ENCODE data around the gene SUMO3.

The SUMO3 gene

DNA sequence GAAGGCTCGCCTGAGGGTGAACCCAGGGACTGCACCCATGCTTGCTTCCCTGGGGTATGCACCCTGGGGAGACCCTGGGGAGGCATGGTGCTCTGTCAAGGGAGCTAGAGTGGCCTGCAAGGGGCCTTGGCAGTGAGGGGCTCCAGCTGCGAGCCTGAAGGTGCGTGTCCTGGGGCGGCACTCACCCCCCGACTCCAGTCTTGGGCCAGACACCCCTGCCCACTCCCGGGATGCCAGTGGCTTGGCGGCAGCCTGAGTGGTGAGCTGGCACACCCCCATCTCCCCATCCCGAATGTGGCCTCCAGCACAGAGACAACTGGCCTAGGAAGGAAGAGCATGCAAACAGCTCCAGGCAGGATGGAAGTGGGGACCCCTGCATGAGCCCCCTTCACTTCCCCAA lies 2.6 kb downstream of the SUMO3 start:
- Mint-ChIP-seq H3K4me1 (peaks cover 10% of the 10 kb centered on the region), H3K9me3 (peaks cover 14% of the 10 kb centered on the region), H3K27ac (no peak overlapping the region), H3K36me3 (ENCODE audit: low read depth) (peaks cover 28% of the 10 kb centered on the region), H3K4me3 (no peak overlapping the region), H3K27me3 (ENCODE audit: low read depth, poor library complexity) (peaks cover 3% of the 10 kb centered on the region)
- no peak for DNase-seq
- TF ChIP-seq, protein P1, sequence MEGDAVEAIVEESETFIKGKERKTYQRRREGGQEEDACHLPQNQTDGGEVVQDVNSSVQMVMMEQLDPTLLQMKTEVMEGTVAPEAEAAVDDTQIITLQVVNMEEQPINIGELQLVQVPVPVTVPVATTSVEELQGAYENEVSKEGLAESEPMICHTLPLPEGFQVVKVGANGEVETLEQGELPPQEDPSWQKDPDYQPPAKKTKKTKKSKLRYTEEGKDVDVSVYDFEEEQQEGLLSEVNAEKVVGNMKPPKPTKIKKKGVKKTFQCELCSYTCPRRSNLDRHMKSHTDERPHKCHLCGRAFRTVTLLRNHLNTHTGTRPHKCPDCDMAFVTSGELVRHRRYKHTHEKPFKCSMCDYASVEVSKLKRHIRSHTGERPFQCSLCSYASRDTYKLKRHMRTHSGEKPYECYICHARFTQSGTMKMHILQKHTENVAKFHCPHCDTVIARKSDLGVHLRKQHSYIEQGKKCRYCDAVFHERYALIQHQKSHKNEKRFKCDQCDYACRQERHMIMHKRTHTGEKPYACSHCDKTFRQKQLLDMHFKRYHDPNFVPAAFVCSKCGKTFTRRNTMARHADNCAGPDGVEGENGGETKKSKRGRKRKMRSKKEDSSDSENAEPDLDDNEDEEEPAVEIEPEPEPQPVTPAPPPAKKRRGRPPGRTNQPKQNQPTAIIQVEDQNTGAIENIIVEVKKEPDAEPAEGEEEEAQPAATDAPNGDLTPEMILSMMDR (IDR thresholded peaks at IDR 0.05), result no peak

DNA sequence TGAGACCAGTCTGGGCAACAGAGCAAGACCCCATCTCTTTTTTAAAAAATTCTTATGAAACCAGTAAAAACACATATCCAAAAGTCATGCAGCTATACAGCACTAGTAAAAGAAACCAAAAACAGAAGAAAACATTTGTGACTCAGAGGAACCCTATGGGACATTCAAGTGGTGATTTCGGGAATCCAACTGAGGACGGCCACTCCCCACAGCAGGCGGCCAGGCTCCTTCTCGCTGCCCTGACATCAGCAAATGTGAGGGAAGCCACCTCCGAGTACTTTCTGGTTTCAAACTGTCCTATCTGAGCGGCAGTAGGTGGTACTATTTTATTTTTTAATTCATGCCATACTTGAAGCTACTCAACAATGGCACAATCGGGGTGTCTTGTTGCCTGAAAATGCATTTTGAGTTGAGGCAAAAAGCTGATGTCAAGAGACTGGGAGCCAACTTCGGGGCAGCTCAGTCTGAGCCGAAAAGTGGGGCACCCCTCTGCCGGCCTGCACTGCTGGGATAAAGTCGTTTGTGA lies 3.3 kb downstream of the SUMO3 start:
- Mint-ChIP-seq H3K27ac (no peak overlapping the region), H3K4me3 (no peak overlapping the region), H3K27me3 (ENCODE audit: low read depth, poor library complexity) (no peaks in the 10 kb centered on the region), H3K36me3 (ENCODE audit: low read depth) (peaks cover 29% of the 10 kb centered on the region), H3K9me3 (peaks cover 7% of the 10 kb centered on the region), H3K4me1 (peaks cover 10% of the 10 kb centered on the region)
- TF ChIP-seq, protein P1 (IDR thresholded peaks at IDR 0.05), result no peak
- DNase-seq, result no peak

DNA sequence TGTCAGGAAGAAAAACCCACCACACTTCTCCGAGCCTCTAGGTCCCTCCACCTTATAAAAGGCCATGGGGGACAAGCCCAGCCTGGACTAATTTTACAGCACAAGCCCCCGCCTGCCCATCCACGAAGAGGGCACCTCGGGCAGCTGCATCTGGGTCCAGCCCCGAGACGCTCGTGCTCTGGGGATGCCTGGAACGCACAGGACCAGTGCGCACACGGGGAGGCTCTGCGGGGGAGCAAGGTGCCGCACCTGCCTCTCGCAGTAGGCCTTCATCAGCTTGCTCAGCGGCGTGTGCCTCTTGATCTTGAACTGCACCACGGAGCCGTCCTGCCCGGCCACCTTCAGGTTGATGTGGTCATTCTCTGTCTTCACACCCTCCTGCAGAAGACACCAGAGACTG lies 4.1 kb downstream of the SUMO3 start:
- Mint-ChIP-seq H3K4me1 (peaks cover 10% of the 10 kb centered on the region), H3K36me3 (ENCODE audit: low read depth) (peaks cover 35% of the 10 kb centered on the region), H3K4me3 (no peak overlapping the region), H3K9me3 (no peaks in the 10 kb centered on the region), H3K27ac (no peak overlapping the region), H3K27me3 (ENCODE audit: low read depth, poor library complexity) (no peaks in the 10 kb centered on the region)
- DNase-seq, result no peak
- TF ChIP-seq, protein P1 (IDR thresholded peaks at IDR 0.05), result no peak

DNA sequence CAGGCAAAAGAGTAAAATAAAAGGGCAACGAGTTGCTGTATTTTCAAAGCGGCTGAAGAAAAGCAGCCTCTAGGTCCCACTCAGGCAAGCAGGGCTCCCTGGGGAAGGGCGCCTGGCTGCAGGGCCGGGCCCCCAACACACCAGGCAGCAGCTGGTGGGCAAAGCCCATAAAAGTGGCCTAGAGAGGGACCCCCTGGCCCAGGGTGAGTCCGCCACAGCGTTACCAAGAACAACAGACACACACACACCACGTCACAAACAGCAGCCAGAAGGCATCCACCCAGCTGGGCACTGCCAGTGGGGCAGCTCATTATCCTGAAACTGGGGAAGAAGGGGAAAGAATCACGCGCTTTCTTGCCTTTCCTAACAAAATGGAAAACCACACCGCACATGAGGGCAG lies 4.7 kb downstream of the SUMO3 start:
- no peak overlapping the region for H3K4me3 Mint-ChIP-seq
- no peaks in the 10 kb centered on the region for H3K9me3 Mint-ChIP-seq
- TF ChIP-seq, protein P1 (IDR thresholded peaks at IDR 0.05), result no peak
- H3K36me3 Mint-ChIP-seq (ENCODE audit: low read depth), result peaks cover 39% of the 10 kb centered on the region
- H3K27me3 Mint-ChIP-seq (ENCODE audit: low read depth, poor library complexity), result no peaks in the 10 kb centered on the region
- DNase-seq, result no peak
- H3K4me1 Mint-ChIP-seq, result peaks cover 10% of the 10 kb centered on the region
- no peak overlapping the region for H3K27ac Mint-ChIP-seq

DNA sequence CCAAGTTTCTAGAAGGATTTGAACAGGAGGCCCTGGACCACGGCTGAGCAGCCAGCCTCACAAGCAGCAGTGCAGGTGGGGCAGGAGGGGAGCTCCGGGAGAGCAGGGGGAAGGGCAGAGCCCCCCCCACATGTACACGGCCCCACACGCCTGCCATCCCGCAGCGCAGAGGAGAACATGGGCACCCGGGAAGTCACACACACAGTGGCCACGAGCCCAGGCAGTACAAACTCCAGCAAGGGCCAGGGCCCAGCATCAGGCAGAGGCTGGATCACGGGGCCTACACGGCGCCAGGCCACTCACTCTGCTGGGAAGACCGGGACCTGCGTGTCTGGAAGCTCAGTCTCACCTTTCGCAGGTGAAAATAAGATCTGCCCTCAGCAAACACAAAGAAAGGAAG lies 5.2 kb downstream of the SUMO3 start:
- no peaks in the 10 kb centered on the region for H3K27me3 Mint-ChIP-seq (ENCODE audit: low read depth, poor library complexity)
- peak overlapping the region; percentile 48 for H3K27ac Mint-ChIP-seq
- TF ChIP-seq, protein P1 (IDR thresholded peaks at IDR 0.05), result no peak
- H3K9me3 Mint-ChIP-seq, result no peaks in the 10 kb centered on the region
- no peak for DNase-seq
- H3K36me3 Mint-ChIP-seq (ENCODE audit: low read depth), result peaks cover 39% of the 10 kb centered on the region
- H3K4me1 Mint-ChIP-seq, result peaks cover 10% of the 10 kb centered on the region
- no peak overlapping the region for H3K4me3 Mint-ChIP-seq

DNA sequence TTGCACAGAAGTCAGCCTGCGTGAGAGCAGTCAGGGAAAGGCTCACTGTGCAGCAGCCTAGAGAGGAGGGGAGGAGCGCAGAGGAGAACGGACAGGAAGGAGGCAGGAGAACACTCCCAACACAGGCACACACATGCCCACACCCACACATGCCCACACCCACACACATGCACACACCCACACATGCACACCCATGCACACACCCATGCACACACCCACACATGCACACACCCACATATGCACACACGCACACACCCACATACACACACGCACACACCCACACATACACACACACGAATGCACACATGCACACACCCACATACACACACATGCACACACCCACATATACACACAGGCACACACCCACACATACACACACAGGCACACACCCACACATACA lies 7.1 kb downstream of the SUMO3 start:
- Mint-ChIP-seq H3K27me3 (ENCODE audit: low read depth, poor library complexity) (no peaks in the 10 kb centered on the region), H3K36me3 (ENCODE audit: low read depth) (peaks cover 56% of the 10 kb centered on the region), H3K27ac (peak overlapping the region; percentile 66), H3K9me3 (no peaks in the 10 kb centered on the region), H3K4me1 (peaks cover 2% of the 10 kb centered on the region), H3K4me3 (no peak overlapping the region)
- no peak for DNase-seq
- TF ChIP-seq, protein P1 (IDR thresholded peaks at IDR 0.05), result no peak
